ACHN (cell line): ENCODE results near the gene TLK1.

ENCODE experiments used
- DNase-seq: peaks from one replicate; pipeline ENCODE4 v3.0.0-alpha.2; 2015
- in situ Hi-C: cut with HindIII; loops from 2 replicates; pipeline ENCODE4 v1.10.0; 2017; ENCODE audit warnings: low sequenced_read_pairs, low pct_ligation_motif_present, low pct_unique_long_range_greater_than_20kb

The TLK1 gene

GRCh38 chr2:171044416-171044815, 116.3 kb downstream of the TLK1 start:
- in situ Hi-C loops, result no loop called here
- no peak for DNase-seq

GRCh38 chr2:171042253-171042969, 118.3 kb downstream of the TLK1 start:
- DNase-seq, result no peak
- in situ Hi-C loops, result no loop called here

GRCh38 chr2:171036532-171036931, 124.2 kb downstream of the TLK1 start:
- in situ Hi-C loops, result no loop called here
- no peak for DNase-seq

- no peak for DNase-seq
- in situ Hi-C loops, result no loop called here
These were observed 126.4 kb downstream of the TLK1 start for GRCh38 chr2:171034315-171034714.

GRCh38 chr2:171025214-171025613, 135.5 kb downstream of the TLK1 start:
- DNase-seq, result no peak
- in situ Hi-C loops, result no loop called here

GRCh38 chr2:171018522-171018921, 142.2 kb downstream of the TLK1 start:
- no peak for DNase-seq
- in situ Hi-C loops, result no loop called here

- no peak for DNase-seq
- in situ Hi-C loops, result no loop called here
These were observed 144.6 kb downstream of the TLK1 start for GRCh38 chr2:171016125-171016524.

GRCh38 chr2:171013851-171014250, 146.8 kb downstream of the TLK1 start:
- no peak for DNase-seq
- in situ Hi-C loops, result no loop called here

- in situ Hi-C loops, result no loop called here
These were observed 151.3 kb downstream of the TLK1 start for GRCh38 chr2:171009386-171009785.

GRCh38 chr2:171008550-171009205, 152.0 kb downstream of the TLK1 start:
- in situ Hi-C loops, result no loop called here
- DNase-seq, result no peak

More at GRCh38 chr2:171009386-171009785, 151.3 kb downstream of the TLK1 start:
- no peak for DNase-seq

- in situ Hi-C loops, result no loop called here
- no peak for DNase-seq
These were observed 155.9 kb downstream of the TLK1 start for GRCh38 chr2:171004833-171005232.

- in situ Hi-C loops, result no loop called here
- no peak for DNase-seq
These were observed 156.3 kb downstream of the TLK1 start for GRCh38 chr2:171004363-171004762.

GRCh38 chr2:170999654-171000053, 161.0 kb downstream of the TLK1 start:
- in situ Hi-C loops, result no loop called here

GRCh38 chr2:170997893-170998597, 162.6 kb downstream of the TLK1 start:
- DNase-seq, result no peak
- in situ Hi-C loops, result no loop called here

More at GRCh38 chr2:170999654-171000053, 161.0 kb downstream of the TLK1 start:
- no peak for DNase-seq

- in situ Hi-C loops, result no loop called here
These were observed 164.4 kb downstream of the TLK1 start for GRCh38 chr2:170996316-170996715.

GRCh38 chr2:170991398-170992182, 169.1 kb downstream of the TLK1 start:
- no peak for DNase-seq
- in situ Hi-C loops, result no loop called here

More at GRCh38 chr2:170996316-170996715, 164.4 kb downstream of the TLK1 start:
- DNase-seq, result no peak

GRCh38 chr2:170986566-170987258, 174.0 kb downstream of the TLK1 start:
- in situ Hi-C loops, result no loop called here
- DNase-seq, result no peak

GRCh38 chr2:170985407-170985806, 175.3 kb downstream of the TLK1 start:
- no peak for DNase-seq
- in situ Hi-C loops, result no loop called here
